Parathyroid adenoma (tissue), 2 donors: ENCODE data around the gene EPAS1.

Source experiments
- H2AFZ ChIP-seq: fragments of 300-600 bp; sonication (generic); one replicate; pipeline ENCODE4 v1.7.0; 2017; ENCODE audit warnings: antibody characterized with exemption, mild to moderate bottlenecking
- H3K27ac ChIP-seq: fragments of 300-600 bp; sonication (generic); one replicate; pipeline ENCODE4 v1.7.0; 2017
- H3K27me3 ChIP-seq: fragments of 300-600 bp; sonication (generic); one replicate; pipeline ENCODE4 v1.7.0; 2017; ENCODE audit warnings: low read length; ENCODE audit not compliant: control insufficient read depth, insufficient read depth
- H3K36me3 ChIP-seq: fragments of 300-600 bp; sonication (generic); one replicate; pipeline ENCODE4 v1.7.0; 2017; ENCODE audit warnings: low read length; ENCODE audit not compliant: control insufficient read depth, insufficient read depth
- H3K4me1 ChIP-seq: fragments of 300-600 bp; sonication (generic); one replicate; pipeline ENCODE4 v1.7.0; 2017; ENCODE audit warnings: control low read depth
- H3K4me2 ChIP-seq: fragments of 300-600 bp; sonication (generic); one replicate; pipeline ENCODE4 v1.7.0; 2017; ENCODE audit warnings: low read length
- H3K4me3 ChIP-seq: fragments of 300-600 bp; sonication (generic); one replicate; pipeline ENCODE4 v1.7.0; 2017; ENCODE audit warnings: low read depth, low read length
- H3K79me2 ChIP-seq: fragments of 300-600 bp; sonication (generic); one replicate; pipeline ENCODE4 v1.7.0; 2017; ENCODE audit warnings: control low read depth
- H3K9ac ChIP-seq: fragments of 300-600 bp; sonication (generic); one replicate; pipeline ENCODE4 v1.7.0; 2017; ENCODE audit warnings: mild to moderate bottlenecking
- H3K9me3 ChIP-seq: fragments of 300-600 bp; sonication (generic); one replicate; pipeline ENCODE4 v1.7.0; 2017; ENCODE audit warnings: low read length; ENCODE audit not compliant: control insufficient read depth
- CTCF ChIP-seq: fragments of 300-600 bp; sonication (generic); IDR thresholded peaks from one replicate; pipeline ENCODE4 v1.7.0; 2017; ENCODE audit warnings: antibody characterized with exemption, mild to moderate bottlenecking
- donor health status: primary hyperparathyroidism.

Gene EPAS1

GRCh38 chr2:46276642-46277041, 20.6 kb upstream of the EPAS1 start:
- Histone ChIP-seq H2AFZ (no peak overlapping the region), H3K36me3 (no peaks in the 10 kb centered on the region), H3K4me1 (no peaks in the 10 kb centered on the region), H3K9ac (no peak overlapping the region), H3K4me3 (no peak overlapping the region), H3K79me2 (no peaks in the 10 kb centered on the region), H3K27ac (peak overlapping the region; percentile 61), H3K27me3 (no peaks in the 10 kb centered on the region), H3K4me2 (no peak overlapping the region), H3K9me3 (no peaks in the 10 kb centered on the region)
- peak; percentile 5 for TF ChIP-seq CTCF

- Histone ChIP-seq H3K9me3 (no peaks in the 10 kb centered on the region), H3K36me3 (no peaks in the 10 kb centered on the region), H3K9ac (no peak overlapping the region), H3K4me2 (no peak overlapping the region), H3K4me1 (no peaks in the 10 kb centered on the region), H3K4me3 (no peak overlapping the region), H2AFZ (no peak overlapping the region), H3K79me2 (no peaks in the 10 kb centered on the region), H3K27ac (no peak overlapping the region), H3K27me3 (no peaks in the 10 kb centered on the region)
- TF ChIP-seq CTCF: no peak
Measured at GRCh38 chr2:46277431-46278190, 19.6 kb upstream of the EPAS1 start.

GRCh38 chr2:46278952-46279351, 18.3 kb upstream of the EPAS1 start:
- H3K27ac ChIP-seq: no peak overlapping the region
- no peaks in the 10 kb centered on the region for H3K36me3 ChIP-seq
- no peaks in the 10 kb centered on the region for H3K4me1 ChIP-seq
- no peak overlapping the region for H3K9ac ChIP-seq
- no peak for TF ChIP-seq CTCF
- H3K79me2 ChIP-seq: no peaks in the 10 kb centered on the region
- H3K9me3 ChIP-seq: no peaks in the 10 kb centered on the region
- H2AFZ ChIP-seq: no peak overlapping the region
- no peak overlapping the region for H3K4me3 ChIP-seq
- no peak overlapping the region for H3K4me2 ChIP-seq
- no peaks in the 10 kb centered on the region for H3K27me3 ChIP-seq

- no peak overlapping the region for H2AFZ ChIP-seq
- H3K27me3 ChIP-seq: no peaks in the 10 kb centered on the region
- H3K27ac ChIP-seq: no peak overlapping the region
- H3K4me2 ChIP-seq: no peak overlapping the region
- H3K9ac ChIP-seq: no peak overlapping the region
- H3K4me3 ChIP-seq: no peak overlapping the region
- no peaks in the 10 kb centered on the region for H3K4me1 ChIP-seq
- no peaks in the 10 kb centered on the region for H3K36me3 ChIP-seq
- H3K9me3 ChIP-seq: no peaks in the 10 kb centered on the region
- TF ChIP-seq CTCF: no peak
- no peaks in the 10 kb centered on the region for H3K79me2 ChIP-seq
Measured at GRCh38 chr2:46281939-46282338, 15.3 kb upstream of the EPAS1 start.

GRCh38 chr2:46283693-46284092, 13.5 kb upstream of the EPAS1 start:
- Histone ChIP-seq H3K9ac (no peak overlapping the region), H3K4me1 (peaks cover 3% of the 10 kb centered on the region), H3K9me3 (no peaks in the 10 kb centered on the region), H3K79me2 (no peaks in the 10 kb centered on the region), H3K36me3 (no peaks in the 10 kb centered on the region), H3K27me3 (no peaks in the 10 kb centered on the region), H3K4me3 (no peak overlapping the region), H2AFZ (no peak overlapping the region), H3K27ac (no peak overlapping the region), H3K4me2 (no peak overlapping the region)
- TF ChIP-seq CTCF: no peak
